HG03457 (cell line): ENCODE results near the gene LY6G6C.
"Not testable (repeated sequence)": the region's sequence is repeated elsewhere in the genome, so short reads cannot be mapped to it uniquely, and the experiment has no call there.

Experiments
- ATAC-seq: cut with Tn5 transposase; IDR thresholded peaks from one replicate; pipeline ENCODE4 v1.9.1; 2021; ENCODE audit warnings: moderate number of reproducible peaks; ENCODE audit not compliant: unreplicated experiment

Gene LY6G6C

GRCh38 chr6:31709157-31709556 is 12.4 kb downstream of the LY6G6C start:
- ATAC-seq, result not testable (repeated sequence)

- no peak for ATAC-seq
Observed at GRCh38 chr6:31708224-31708623, 13.3 kb downstream of the LY6G6C start.

- ATAC-seq, result no peak
Observed at GRCh38 chr6:31707701-31708100, 13.8 kb downstream of the LY6G6C start.

- ATAC-seq, result no peak
Observed at GRCh38 chr6:31706599-31706998, 14.9 kb downstream of the LY6G6C start, which contains the start of gene LY6G6F. TSS of gene LY6G6F (plus strand) at chr6:31706866. CDS start at chr6:31706907, 41 bp downstream.

DNA sequence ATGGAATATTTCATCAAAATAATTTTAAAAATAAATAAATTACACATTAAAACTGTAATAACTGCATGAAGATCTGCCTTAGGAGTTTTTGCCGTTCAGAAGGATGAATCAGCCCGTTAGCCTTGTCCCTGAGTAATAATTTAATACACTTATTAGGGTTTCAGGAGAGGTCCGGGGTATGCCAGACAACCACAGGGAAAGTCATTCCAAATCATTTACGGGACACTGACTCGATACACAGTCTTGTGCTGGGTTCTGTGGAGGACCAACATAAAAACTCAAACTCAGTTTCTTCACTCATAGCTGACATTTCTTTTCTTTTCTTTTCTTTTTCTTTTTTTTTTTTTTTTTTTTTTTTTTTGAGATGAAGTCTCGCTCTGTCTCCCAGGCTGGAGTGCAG is 15.6 kb downstream of the LY6G6C start:
- ATAC-seq, result no peak

DNA sequence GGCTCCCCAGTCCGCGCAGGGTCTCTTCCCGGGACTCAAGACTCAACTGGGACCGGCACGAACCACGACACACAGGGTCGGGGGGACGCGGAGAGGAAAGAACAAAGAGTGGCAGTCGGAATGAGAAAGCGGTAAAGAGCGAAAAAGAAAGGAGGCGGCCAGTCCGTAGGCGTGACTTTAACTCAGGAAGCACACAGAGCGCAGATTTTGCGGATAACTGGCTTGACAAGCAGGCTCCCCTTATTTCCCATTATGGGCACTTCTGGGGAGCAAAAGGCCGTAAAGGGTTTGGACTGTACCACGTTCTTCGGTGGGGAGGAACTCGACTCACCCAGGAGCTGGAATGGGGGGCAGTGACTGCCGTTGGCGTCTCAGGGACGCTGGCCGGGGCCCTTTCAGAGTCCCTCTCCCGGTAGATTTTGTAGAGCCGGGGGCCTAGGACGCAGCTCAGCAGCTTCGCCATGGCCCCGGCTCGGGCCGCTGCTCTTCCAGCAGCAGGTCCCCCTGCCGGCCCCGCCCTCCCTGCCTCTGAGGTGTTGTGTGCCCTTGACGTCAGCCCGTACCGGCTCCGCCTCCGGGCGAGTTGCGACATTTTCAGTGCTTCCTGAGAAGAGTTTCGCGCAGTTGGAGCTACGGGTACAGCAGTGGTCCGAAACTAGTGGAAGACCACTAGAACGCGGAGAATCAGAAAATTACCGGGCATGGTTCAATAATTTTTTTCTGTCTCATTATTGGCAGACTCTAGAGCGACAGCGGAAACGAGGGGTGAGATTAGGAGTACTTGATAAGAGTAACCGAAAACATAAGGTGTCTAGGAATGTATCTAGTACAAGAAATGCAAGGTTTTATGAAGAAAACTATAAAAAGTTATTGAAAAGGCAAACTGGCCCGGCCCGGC is 18.5 kb downstream of the LY6G6C start, which contains the start of gene ABHD16A:
Gene ABHD16A, minus strand, starts transcription at position 506 of the 898 bp plus-strand sequence. Its CDS starts 43 bp downstream, at position 463.
- ATAC-seq, result no peak

- ATAC-seq, result no peak
Observed at GRCh38 chr6:31702405-31702818, 19.1 kb downstream of the LY6G6C start.

GRCh38 chr6:31701666-31702404 is 19.7 kb downstream of the LY6G6C start:
- ATAC-seq, result no peak

DNA sequence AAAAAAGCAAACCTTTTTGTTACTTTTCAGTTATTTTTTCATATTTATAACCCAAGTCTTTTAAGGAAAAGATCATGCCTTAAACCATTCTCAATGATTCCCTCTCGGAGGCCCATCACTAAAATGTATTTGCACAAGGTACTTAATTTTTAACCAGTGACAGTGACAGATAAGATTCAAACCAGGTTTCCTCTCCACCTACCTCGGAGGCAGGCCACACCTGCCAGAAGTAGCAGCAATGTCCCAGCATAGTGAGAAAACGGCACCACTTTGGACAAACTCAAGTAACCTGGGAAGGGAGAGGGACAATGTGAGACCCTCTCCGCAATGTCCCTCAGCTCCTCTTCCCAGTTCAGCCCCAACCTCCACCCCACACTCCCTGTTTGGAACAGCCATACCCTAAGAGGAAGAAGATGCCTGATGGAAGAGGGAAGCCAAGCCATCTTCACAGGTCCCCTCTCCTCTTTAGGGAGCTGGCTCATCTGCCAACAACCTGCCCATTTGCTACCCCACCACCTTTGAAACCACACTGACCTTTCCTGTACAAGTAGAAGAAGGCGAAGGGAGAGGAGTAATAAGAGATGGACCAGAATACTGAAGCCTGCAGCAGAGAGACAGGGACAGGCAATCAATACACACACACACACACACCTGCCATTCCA is 20.7 kb downstream of the LY6G6C start:
- no peak for ATAC-seq

DNA sequence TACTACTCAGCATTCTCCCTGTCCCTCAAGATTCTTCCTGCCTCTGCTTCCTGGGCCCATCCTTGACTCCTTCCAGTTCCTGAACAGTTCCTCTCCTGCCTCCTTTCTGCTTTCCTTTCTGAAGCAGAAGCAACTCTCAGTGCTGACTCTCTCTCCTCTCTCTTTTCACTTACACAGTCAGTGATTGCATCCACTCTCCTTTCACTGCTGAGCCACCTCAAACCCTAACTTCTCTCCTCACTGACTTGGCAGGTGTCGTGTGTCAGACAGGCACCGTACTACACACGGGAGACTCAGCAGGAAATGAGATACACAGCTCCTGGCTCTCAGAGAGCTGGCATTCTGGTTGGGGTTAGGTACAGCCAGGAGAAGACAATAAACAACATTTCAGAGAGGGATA is 24.0 kb downstream of the LY6G6C start:
- ATAC-seq, result no peak

- ATAC-seq, result no peak
Observed at GRCh38 chr6:31693535-31693934, 28.0 kb downstream of the LY6G6C start.

DNA sequence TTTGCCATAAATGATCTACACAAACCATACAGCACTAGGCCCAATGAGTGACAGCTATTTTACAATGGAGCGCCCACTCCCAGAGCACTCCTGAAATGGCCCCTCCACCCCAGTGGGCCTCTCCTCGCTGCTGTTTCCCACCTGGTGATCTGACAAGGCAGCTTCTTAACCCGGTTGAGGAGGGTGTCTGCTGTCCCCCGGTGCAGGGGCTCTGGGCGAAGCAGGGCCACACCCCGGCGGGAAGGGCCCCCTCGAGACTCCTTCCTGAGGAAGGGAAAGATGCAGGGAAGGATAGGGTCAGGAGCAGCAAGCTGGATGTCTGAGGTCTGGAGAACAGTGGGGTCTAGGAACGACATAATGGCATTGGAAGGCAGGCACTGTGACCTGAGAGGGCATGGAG is 28.7 kb downstream of the LY6G6C start:
- ATAC-seq, result no peak

GRCh38 chr6:31692353-31692752 is 29.2 kb downstream of the LY6G6C start:
- no peak for ATAC-seq

GRCh38 chr6:31691564-31692108 is 29.9 kb downstream of the LY6G6C start:
- ATAC-seq, result no peak

DNA sequence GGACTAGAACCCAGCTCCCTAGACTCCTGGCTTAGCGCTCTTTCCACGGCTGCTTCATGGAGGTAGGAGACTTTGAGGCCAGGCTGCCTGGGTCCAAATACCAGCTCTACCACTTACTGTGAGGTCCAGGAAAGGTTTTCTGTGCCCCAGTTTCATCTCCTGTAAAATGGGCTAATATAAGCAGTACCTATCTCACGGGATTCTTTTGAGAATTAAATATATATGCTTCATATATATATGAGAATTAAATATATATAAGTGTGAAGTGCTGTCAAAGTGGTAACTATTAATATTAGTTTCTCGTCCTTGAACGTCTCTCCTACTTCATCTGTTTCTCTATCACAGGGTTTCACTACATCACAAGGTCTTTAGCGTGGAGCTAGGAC is 30.5 kb downstream of the LY6G6C start:
- no peak for ATAC-seq

- no peak for ATAC-seq
Observed at GRCh38 chr6:31690231-31691077, 31.1 kb downstream of the LY6G6C start.

GRCh38 chr6:31689249-31690110 is 32.1 kb downstream of the LY6G6C start:
- no peak for ATAC-seq

DNA sequence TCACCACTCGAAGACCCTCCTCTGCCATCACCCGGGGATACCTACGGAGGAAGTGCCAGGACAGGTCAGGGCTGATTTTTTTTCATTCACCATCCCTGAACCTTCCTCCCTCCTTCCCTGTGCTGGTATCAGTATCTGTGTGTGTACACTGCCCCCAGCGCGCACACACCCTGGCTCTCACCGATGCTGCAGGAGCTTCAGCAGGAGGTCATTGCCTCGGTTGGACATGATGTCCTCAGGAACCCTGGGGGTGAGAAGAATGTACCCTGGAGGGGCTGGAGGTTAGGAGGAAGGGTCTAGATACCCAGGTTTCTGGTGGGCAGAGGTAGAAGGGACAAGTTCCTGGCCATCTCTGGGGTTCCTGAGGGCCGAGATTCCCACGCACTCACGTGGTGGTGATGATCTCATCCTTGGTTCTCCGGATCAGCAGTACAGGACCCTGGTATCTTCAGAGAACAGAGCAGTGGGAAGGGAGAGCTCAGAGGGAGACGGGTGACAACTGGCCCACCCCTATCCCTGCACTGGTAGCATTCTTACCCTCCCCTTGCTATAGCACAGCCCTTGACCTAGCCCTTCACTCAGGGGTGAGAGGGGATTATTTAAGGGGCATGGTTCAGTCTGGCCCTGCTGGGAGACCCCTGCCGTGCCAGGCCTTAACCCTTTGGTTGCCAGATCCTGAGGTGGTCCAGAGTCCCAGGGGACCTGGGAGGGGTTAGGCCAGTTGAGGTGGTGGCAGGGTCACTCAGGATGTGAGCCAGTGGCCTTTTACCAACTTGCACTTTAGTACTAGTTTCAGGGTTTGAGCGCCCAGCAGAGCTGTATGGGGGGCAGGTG is 33.5 kb downstream of the LY6G6C start:
- ATAC-seq, result no peak
